Measurements from ENCODE around the gene DOK7.

DNA sequence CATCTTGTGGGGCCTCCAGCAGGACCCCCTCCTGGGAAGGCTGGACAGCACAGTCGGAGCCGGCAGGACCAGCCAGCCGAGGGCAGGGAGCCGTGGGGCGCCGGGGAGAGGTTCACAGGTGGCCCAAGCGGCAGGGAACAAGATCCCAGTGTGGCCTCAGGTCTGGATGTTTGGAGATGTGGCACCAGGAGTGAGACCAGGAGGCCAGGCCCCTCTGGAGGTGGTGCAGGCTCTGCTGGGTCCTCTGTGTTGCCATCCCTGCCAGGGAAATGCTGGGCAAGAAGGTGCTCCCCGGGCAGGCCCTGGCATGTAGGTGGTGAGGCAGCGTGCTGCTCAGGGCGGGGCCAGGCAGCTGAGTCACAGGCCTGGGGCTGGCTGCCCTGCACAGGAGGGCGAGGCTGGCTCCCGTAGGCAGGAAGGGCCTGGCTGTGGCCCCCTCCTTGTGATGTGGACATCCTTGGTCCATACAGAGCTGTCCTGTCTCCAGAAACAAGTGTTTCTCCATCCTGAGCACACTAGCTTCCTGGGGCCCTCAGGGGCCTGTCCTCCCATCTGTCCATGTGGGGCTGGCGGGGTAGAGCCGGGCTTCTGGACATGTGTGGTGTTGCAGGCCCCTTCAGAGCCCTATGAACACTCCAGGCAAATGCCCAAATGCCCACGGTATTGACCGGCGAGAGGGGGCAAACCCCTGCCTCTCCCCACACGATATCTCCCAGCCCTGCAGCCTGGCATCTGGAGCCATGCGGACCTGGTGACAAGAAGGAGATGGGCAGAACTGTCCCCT lies 26.1 kb upstream of the DOK7 start:
- TF ChIP-seq EZH2 (IDR thresholded peaks at IDR 0.05) = no peak
- TF ChIP-seq POLR2AphosphoS5 (IDR thresholded peaks at IDR 0.05; ENCODE audit: borderline replicate concordance, low read depth, low read length) = no peak
- no peak for TF ChIP-seq FOXP2 (optimal IDR thresholded peaks at IDR 0.05; ENCODE audit: control extremely low read depth, extremely low read length, insufficient read depth)
